IMR-90 (cell line): ENCODE results near the gene AXDND1. TPM values are rescaled to one million over a fixed set of nuclear protein-coding genes. Genes with fewer than 3 reads are reported as not detected.

Source experiments
- ATAC-seq: fragments of 200-7000 bp; cut with Tn5 transposase; 2 replicates; pipeline ENCODE4 v1.9.1; 2020; ENCODE audit warnings: low read depth, mild to moderate bottlenecking, moderate library complexity
- BruUV-seq: library from RNA; stranded (reverse); fragments of 400-500 nt; replicated peaks from 2 replicates; lab custom pipeline; 2021; lab: Mats Ljungman, UMichigan
- CTCF ChIA-PET: fragments of 300-600 bp; formaldehyde crosslinking; extraction: SDS; loops from one replicate; lab custom pipeline; 2021; ENCODE audit warnings: antibody characterized with exemption; lab: Yijun Ruan, JAX
- POLR2A ChIA-PET: fragments of 300-600 bp; sonication (Branson Sonifier 250); formaldehyde crosslinking; loops from one replicate; lab custom pipeline; 2022; ENCODE audit warnings: antibody characterized with exemption; ENCODE audit not compliant: unreplicated experiment; lab: Charles Lee
- DNase-seq: peaks from one replicate; pipeline ENCODE4 v3.0.0; 2013
- H2AFZ ChIP-seq: replicated peaks from 2 replicates; pipeline ENCODE3; 2013; ENCODE audit warnings: low read length, mild to moderate bottlenecking; ENCODE audit not compliant: poor library complexity
- H2AK5ac ChIP-seq: 2 replicates; pipeline ENCODE4 v1.6.1; 2013; ENCODE audit warnings: low read depth, low read length, inconsistent platforms
- H2AK9ac ChIP-seq: replicated peaks from 2 replicates; pipeline ENCODE3; 2013; ENCODE audit warnings: mild to moderate bottlenecking, low read depth, low read length, moderate library complexity; ENCODE audit not compliant: poor library complexity
- H2BK120ac ChIP-seq: 2 replicates; pipeline ENCODE4 v1.6.1; 2013; ENCODE audit warnings: low read depth, low read length, inconsistent platforms
- H2BK15ac ChIP-seq: 3 replicates; pipeline ENCODE4 v1.6.1; 2013; ENCODE audit warnings: low read depth, low read length, inconsistent platforms
- H2BK20ac ChIP-seq: 2 replicates; pipeline ENCODE4 v1.6.1; 2013; ENCODE audit warnings: low read depth, mild to moderate bottlenecking, inconsistent platforms, low read length, moderate library complexity
- H2BK5ac ChIP-seq: 2 replicates; pipeline ENCODE4 v1.6.1; 2013; ENCODE audit warnings: mild to moderate bottlenecking, low read depth, low read length, inconsistent platforms; ENCODE audit not compliant: poor library complexity, severe bottlenecking
- H3K14ac ChIP-seq: replicated peaks from 2 replicates; pipeline ENCODE4 v1.6.1; 2013; ENCODE audit warnings: low read depth, low read length, inconsistent platforms
- H3K18ac ChIP-seq: 2 replicates; pipeline ENCODE4 v1.6.1; 2013; ENCODE audit warnings: low read depth, low read length, control low read depth
- H3K23ac ChIP-seq: 2 replicates; pipeline ENCODE4 v1.6.1; 2013; ENCODE audit warnings: low read depth, low read length, inconsistent platforms
- H3K27ac ChIP-seq: 2 replicates; pipeline ENCODE4 v1.5.1; 2013; ENCODE audit warnings: mild to moderate bottlenecking, control low read depth, low read length; ENCODE audit not compliant: insufficient read depth
- H3K27me3 ChIP-seq: 2 replicates; pipeline ENCODE4 v1.6.1; 2013; ENCODE audit warnings: low read length; ENCODE audit not compliant: control insufficient read depth, insufficient read depth
- H3K36me3 ChIP-seq: 2 replicates; pipeline ENCODE4 v1.6.1; 2013; ENCODE audit warnings: low read length, mixed read lengths; ENCODE audit not compliant: control insufficient read depth, insufficient read depth
- H3K4ac ChIP-seq: 2 replicates; pipeline ENCODE4 v1.6.1; 2013; ENCODE audit warnings: low read depth, low read length, inconsistent platforms
- H3K4me1 ChIP-seq: 2 replicates; pipeline ENCODE4 v1.6.1; 2013; ENCODE audit warnings: low read length, mixed read lengths; ENCODE audit not compliant: control insufficient read depth, insufficient read depth
- H3K4me2 ChIP-seq: 2 replicates; pipeline ENCODE4 v1.6.1; 2013; ENCODE audit warnings: low read depth, mild to moderate bottlenecking, control low read depth, low read length, moderate library complexity
- H3K4me3 ChIP-seq: 2 replicates; pipeline ENCODE4 v1.5.1; 2013; ENCODE audit warnings: low read depth, mild to moderate bottlenecking, control low read depth, low read length, moderate library complexity; ENCODE audit not compliant: insufficient read depth
- H3K56ac ChIP-seq: 2 replicates; pipeline ENCODE4 v1.6.1; 2013; ENCODE audit warnings: low read length, inconsistent platforms; ENCODE audit not compliant: insufficient read depth; ENCODE audit errors: extremely low read depth
- H3K79me1 ChIP-seq, 2 experiments: 2 replicates each; pipeline ENCODE4 v1.6.1; 2013; ENCODE audit warnings: low read length in 2 of 2, inconsistent platforms in 1 of 2, low read depth in 1 of 2
- H3K9ac ChIP-seq: 2 replicates; pipeline ENCODE4 v1.6.1; 2013; ENCODE audit warnings: low read depth, low read length, control low read depth
- H3K9me1 ChIP-seq: 2 replicates; pipeline ENCODE4 v1.6.1; 2013; ENCODE audit warnings: low read length, inconsistent platforms; ENCODE audit not compliant: insufficient read depth
- H3K9me3 ChIP-seq: 2 replicates; pipeline ENCODE4 v1.6.1; 2013; ENCODE audit warnings: low read length; ENCODE audit not compliant: control insufficient read depth, insufficient read depth
- H4K20me1 ChIP-seq: 2 replicates; pipeline ENCODE4 v1.6.1; 2013; ENCODE audit warnings: low read length, inconsistent platforms; ENCODE audit not compliant: insufficient read depth
- H4K5ac ChIP-seq: 2 replicates; pipeline ENCODE4 v1.6.1; 2013; ENCODE audit warnings: mild to moderate bottlenecking, low read depth, low read length, control low read depth
- H4K8ac ChIP-seq, 2 experiments: 2 replicates each; pipeline ENCODE4 v1.6.1; 2013; ENCODE audit warnings: low read depth in 2 of 2, low read length in 2 of 2, control low read depth in 1 of 2, inconsistent platforms in 1 of 2
- H4K91ac ChIP-seq: 2 replicates; pipeline ENCODE4 v1.6.1; 2013; ENCODE audit warnings: low read depth, low read length, inconsistent platforms; ENCODE audit not compliant: insufficient read depth
- CHD1 ChIP-seq: IDR thresholded peaks from 2 replicates; pipeline ENCODE4 v1.6.1; 2012; ENCODE audit warnings: low read depth, low read length, improper control_type of control experiment
- MAFK ChIP-seq: IDR thresholded peaks from 2 replicates; pipeline ENCODE4 v1.6.1; 2012; ENCODE audit warnings: low read depth, low read length, improper control_type of control experiment
- MXI1 ChIP-seq: IDR thresholded peaks from 2 replicates; pipeline ENCODE4 v1.6.1; 2012; ENCODE audit warnings: low read depth, mild to moderate bottlenecking, low read length, moderate library complexity, borderline replicate concordance
- dilution Hi-C: fragments of 300-500 bp; cut with HindIII; formaldehyde crosslinking; loops from one replicate; pipeline ENCODE4 v1.14.3; 2018; ENCODE audit warnings: low sequenced_read_pairs; ENCODE audit not compliant: unreplicated experiment
- in situ Hi-C: fragments of 300-500 bp; cut with MboI; formaldehyde crosslinking; loops from 3 replicates; pipeline ENCODE4 v1.14.3; 2019; ENCODE audit warnings: low sequenced_read_pairs, inconsistent platforms, mixed read lengths
- intact Hi-C: fragments of 100-400 bp; cut with micrococcal nuclease; formaldehyde crosslinking; loops from 2 replicates; pipeline ENCODE4 v1.10.0; 2022
- polyA plus RNA-seq, 3 experiments: library from polyadenylated mRNA; depleted of rRNA; stranded (reverse); fragments of >200 nt; gene quantifications; 2 replicates each; pipeline ENCODE4 v1.2.3, GENCODE V29; 2012; ENCODE audit warnings: low replicate concordance in 1 of 3
- total RNA-seq: library from RNA; depleted of rRNA; stranded (reverse); fragments of >200 nt; gene quantifications from 2 replicates; pipeline ENCODE4 v1.2.3, GENCODE V29; 2012

Gene AXDND1
- total and polyA plus RNA-seq, 2 of the 4 experiments (the other 2 are of a cell fraction), result not detected

DNA sequence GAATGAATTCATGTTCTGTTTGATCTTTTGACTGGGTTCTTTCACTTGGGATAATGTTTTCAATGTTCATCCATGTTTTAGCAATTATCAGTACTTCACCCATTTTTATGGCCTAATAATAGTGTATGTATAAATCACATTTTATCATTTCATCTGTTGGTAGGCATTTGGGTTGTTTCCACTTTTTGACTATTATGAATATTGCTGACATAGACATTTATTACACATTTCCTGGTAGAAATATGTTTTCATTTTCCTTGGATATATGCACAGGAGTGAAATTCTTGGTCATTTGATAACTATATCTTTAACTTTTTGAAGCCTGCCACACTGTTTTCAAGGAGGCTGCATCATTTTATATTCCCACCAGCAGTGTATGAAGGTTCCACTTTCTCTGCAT, 79.8 kb downstream of the AXDND1 start:
- BruUV-seq, result no TSS peak

More for the DNA sequence above, 79.8 kb downstream of the AXDND1 start:
- H3K4ac ChIP-seq, result no peak overlapping the region
- H4K91ac ChIP-seq, result no peak overlapping the region
- no peak for DNase-seq
- H2AK9ac ChIP-seq, result no peak overlapping the region
- H3K56ac ChIP-seq, result no peak overlapping the region
- H3K27ac ChIP-seq, result no peak overlapping the region
- CTCF ChIA-PET, result no interaction called here
- intact Hi-C loops, result no loop called here
- H3K14ac ChIP-seq, result no peak overlapping the region
- no peak overlapping the region for H3K4me2 ChIP-seq
- H3K4me3 ChIP-seq, result no peak overlapping the region
- H4K20me1 ChIP-seq, result no peaks in the 10 kb centered on the region
- H2BK15ac ChIP-seq, result no peak overlapping the region
- no peak overlapping the region for H2AFZ ChIP-seq
- no peak overlapping the region for H4K5ac ChIP-seq
- H4K8ac ChIP-seq, result no peak overlapping the region
- no peaks in the 10 kb centered on the region for H3K9me3 ChIP-seq
- no peaks in the 10 kb centered on the region for H3K36me3 ChIP-seq
- no peaks in the 10 kb centered on the region for H3K79me1 ChIP-seq
- in situ Hi-C loops, result no loop called here
- 0 out of 2 replicates have a peak, but pooled peaks cover 1% of the 10 kb centered on the region for H3K27me3 ChIP-seq
- dilution Hi-C loops, result no loop called here
- no peak overlapping the region for H3K18ac ChIP-seq
- H2BK120ac ChIP-seq, result no peak overlapping the region
- no peaks in the 10 kb centered on the region for H3K9me1 ChIP-seq
- no peak overlapping the region for H2BK20ac ChIP-seq
- H3K4me1 ChIP-seq, result no peaks in the 10 kb centered on the region
- H2BK5ac ChIP-seq, result no peak overlapping the region
- no peak overlapping the region for H2AK5ac ChIP-seq
- POLR2A ChIA-PET, result no interaction called here
- TF ChIP-seq MXI1, result no peak
- peak; percentile 99 for TF ChIP-seq MAFK
- no peak for TF ChIP-seq CHD1
- H3K23ac ChIP-seq, result no peak overlapping the region
- no peak overlapping the region for H3K9ac ChIP-seq
- no peak for ATAC-seq
